Upper lobe of right lung (tissue), 1 donor: ENCODE data around the gene UCK1. TPM values are rescaled to one million over a fixed set of nuclear protein-coding genes. Genes with fewer than 3 reads are reported as not detected.

Source experiments
- ATAC-seq: fragments of 200-7000 bp; cut with Tn5 transposase; one replicate; pipeline ENCODE4 v1.9.1; 2020; ENCODE audit warnings: mild to moderate bottlenecking, moderate library complexity
- DNase-seq: peaks from one replicate; pipeline ENCODE4 v3.0.0-alpha.2; 2020
- H3K27ac ChIP-seq: fragments of 200-600 bp; one replicate; pipeline ENCODE4 v1.8.0; 2022
- H3K27me3 ChIP-seq: fragments of 200-600 bp; one replicate; pipeline ENCODE4 v1.8.0; 2022; ENCODE audit warnings: mild to moderate bottlenecking
- H3K36me3 ChIP-seq: fragments of 200-600 bp; one replicate; pipeline ENCODE4 v1.8.0; 2022
- H3K4me1 ChIP-seq: fragments of 200-600 bp; one replicate; pipeline ENCODE4 v1.8.0; 2022
- H3K4me3 ChIP-seq: fragments of 200-600 bp; one replicate; pipeline ENCODE4 v1.8.0; 2022; ENCODE audit warnings: mild to moderate bottlenecking
- H3K9me3 ChIP-seq: fragments of 200-600 bp; one replicate; pipeline ENCODE4 v1.8.0; 2022
- CTCF ChIP-seq: fragments of 200-600 bp; IDR thresholded peaks from one replicate; pipeline ENCODE4 v1.8.0; 2022; ENCODE audit warnings: antibody characterized with exemption
- intact Hi-C: fragments of 100-400 bp; cut with DNase I; formaldehyde crosslinking; loops from one replicate; pipeline ENCODE4 v1.11.0; 2022
- total RNA-seq: library from RNA; stranded (reverse); fragmentation: NEBNext Ultra II Directional; extraction: Animal tissue kit (Norgen Biotek cat#: 25700); gene quantifications from one replicate; pipeline ENCODE4 v1.2.1, GENCODE V29; 2021
- donor health status: DM: no; HTN: yes; CAD: no; lungs with severe emphysema.

The UCK1 gene
- total RNA-seq, 1 donor from 2014 or later: 27.9 TPM

- ATAC-seq: no peak
- Histone ChIP-seq H3K9me3 (no peaks in the 10 kb centered on the region), H3K27me3 (no peaks in the 10 kb centered on the region), H3K4me1 (no peaks in the 10 kb centered on the region), H3K4me3 (no peak overlapping the region), H3K27ac (no peak overlapping the region), H3K36me3 (peaks cover 99% of the 10 kb centered on the region)
- intact Hi-C loops: no loop called here
- no peak for TF ChIP-seq CTCF
- DNase-seq: no peak
Measured at GRCh38 chr9:131491001-131491710, 39.9 kb downstream of the UCK1 start.

GRCh38 chr9:131490514-131490913 is 40.5 kb downstream of the UCK1 start:
- no peaks in the 10 kb centered on the region for H3K27me3 ChIP-seq
- H3K27ac ChIP-seq: no peak overlapping the region
- no peaks in the 10 kb centered on the region for H3K9me3 ChIP-seq
- H3K4me3 ChIP-seq: no peak overlapping the region
- no peak for TF ChIP-seq CTCF
- DNase-seq (no peak), ATAC-seq (no peak)
- H3K4me1 ChIP-seq: no peaks in the 10 kb centered on the region
- intact Hi-C loops: no loop called here
- H3K36me3 ChIP-seq: peaks cover 99% of the 10 kb centered on the region

- Histone ChIP-seq H3K9me3 (no peaks in the 10 kb centered on the region), H3K36me3 (peaks cover 100% of the 10 kb centered on the region), H3K27ac (no peak overlapping the region), H3K4me1 (no peaks in the 10 kb centered on the region), H3K4me3 (no peak overlapping the region), H3K27me3 (no peaks in the 10 kb centered on the region)
- no peak for TF ChIP-seq CTCF
- DNase-seq (no peak), ATAC-seq (no peak)
- intact Hi-C loops: no loop called here
Measured at GRCh38 chr9:131487621-131488031, 43.4 kb downstream of the UCK1 start.

- no peak for ATAC-seq
- no peak for DNase-seq
- H3K4me1 ChIP-seq: no peaks in the 10 kb centered on the region
- intact Hi-C loops: no loop called here
- no peak overlapping the region for H3K4me3 ChIP-seq
- H3K27me3 ChIP-seq: no peaks in the 10 kb centered on the region
- H3K27ac ChIP-seq: no peak overlapping the region
- no peak for TF ChIP-seq CTCF
- peaks cover 100% of the 10 kb centered on the region for H3K36me3 ChIP-seq
- H3K9me3 ChIP-seq: no peaks in the 10 kb centered on the region
Measured at GRCh38 chr9:131487001-131487400, 44.1 kb downstream of the UCK1 start.

- Histone ChIP-seq H3K27ac (no peak overlapping the region), H3K4me3 (no peak overlapping the region), H3K4me1 (no peaks in the 10 kb centered on the region), H3K36me3 (peaks cover 99% of the 10 kb centered on the region), H3K9me3 (no peaks in the 10 kb centered on the region), H3K27me3 (no peaks in the 10 kb centered on the region)
- intact Hi-C loops: no loop called here
- TF ChIP-seq CTCF: no peak
- DNase-seq: no peak
- ATAC-seq: no peak
Measured at GRCh38 chr9:131485728-131486422, 45.2 kb downstream of the UCK1 start.
